HG03060 (cell line): ENCODE data around the gene ITPKC.

ENCODE experiments used
- ATAC-seq: cut with Tn5 transposase; IDR thresholded peaks from one replicate; pipeline ENCODE4 v1.9.1; 2021; ENCODE audit warnings: low read depth, moderate number of reproducible peaks; ENCODE audit not compliant: unreplicated experiment

Gene ITPKC

GRCh38 chr19:40690050-40690692 is 26.7 kb upstream of the ITPKC start, which contains the start of gene NUMBL:
TSS of gene NUMBL (minus strand) at chr19:40690651. CDS start at chr19:40690483, 168 bp downstream.
- no peak for ATAC-seq

GRCh38 chr19:40690693-40691420 is 26.1 kb upstream of the ITPKC start:
- ATAC-seq = no peak

- ATAC-seq = no peak
Observed at GRCh38 chr19:40691421-40692211, 25.3 kb upstream of the ITPKC start.

- ATAC-seq = no peak
Observed at GRCh38 chr19:40692212-40692551, 24.7 kb upstream of the ITPKC start.

- no peak for ATAC-seq
Observed at GRCh38 chr19:40693150-40693788, 23.6 kb upstream of the ITPKC start.

GRCh38 chr19:40693896-40694295 is 23.0 kb upstream of the ITPKC start:
- no peak for ATAC-seq

- no peak for ATAC-seq
Observed at GRCh38 chr19:40695881-40696280, 21.0 kb upstream of the ITPKC start.

- ATAC-seq = no peak
Observed at GRCh38 chr19:40697007-40697406, 19.9 kb upstream of the ITPKC start.

- no peak for ATAC-seq
Observed at GRCh38 chr19:40700083-40700482, 16.8 kb upstream of the ITPKC start.

- ATAC-seq = no peak
Observed at GRCh38 chr19:40701758-40702157, 15.2 kb upstream of the ITPKC start.

GRCh38 chr19:40702337-40703012 is 14.4 kb upstream of the ITPKC start:
- ATAC-seq = no peak

- ATAC-seq = no peak
Observed at GRCh38 chr19:40703029-40703755, 13.7 kb upstream of the ITPKC start.

GRCh38 chr19:40704491-40705361 is 12.2 kb upstream of the ITPKC start:
- ATAC-seq = no peak

GRCh38 chr19:40705362-40705651 is 11.6 kb upstream of the ITPKC start:
- ATAC-seq = no peak

GRCh38 chr19:40705950-40706619 is 10.8 kb upstream of the ITPKC start:
- ATAC-seq = no peak

GRCh38 chr19:40707615-40708014 is 9.3 kb upstream of the ITPKC start:
- ATAC-seq = no peak

GRCh38 chr19:40709817-40710216 is 7.1 kb upstream of the ITPKC start:
- ATAC-seq = no peak

- ATAC-seq = no peak
Observed at GRCh38 chr19:40713939-40714338, 3.0 kb upstream of the ITPKC start.
